Thyroid gland (tissue), 4 donors: ENCODE measurements around the gene KLHL8. TPM values are rescaled to one million over a fixed set of nuclear protein-coding genes. Genes with fewer than 3 reads are reported as not detected.

ENCODE experiments used
- DNase-seq, 2 donors: peaks; one replicate each; pipeline ENCODE4 v3.0.0-alpha.2; 2019
- H3K27ac ChIP-seq, 3 donors: fragments of 200-600 bp; sonication (generic); 1 replicate in 2 of 3; 2 replicates in 1 of 3; pipeline ENCODE4 v1.5.1; 2016 to 2019; ENCODE audit warnings: mild to moderate bottlenecking in 1 of 3, moderate library complexity in 1 of 3
- H3K27me3 ChIP-seq: fragments of 200-600 bp; sonication (generic); one replicate; pipeline ENCODE4 v1.5.1; 2019
- H3K36me3 ChIP-seq, 2 donors: fragments of 200-600 bp; sonication (generic); one replicate each; pipeline ENCODE4 v1.5.1; 2016 to 2019
- H3K4me1 ChIP-seq, 2 donors: fragments of 200-600 bp; sonication (generic); one replicate each; pipeline ENCODE4 v1.5.1; 2017 to 2019
- H3K4me3 ChIP-seq, 3 donors: fragments of 200-600 bp; sonication (generic); replicated peaks in 1 of 3; 1 replicate in 2 of 3; 2 replicates in 1 of 3; pipeline ENCODE4 v1.5.1; 2016; ENCODE audit warnings: mild to moderate bottlenecking in 1 of 3
- H3K9me3 ChIP-seq: fragments of 200-600 bp; sonication (generic); one replicate; pipeline ENCODE4 v1.5.1; 2017
- CTCF ChIP-seq, 6 experiments: fragments of 200-600 bp in 3 of 6; fragments of 450-650 bp in 3 of 6; sonication (generic) in 3 of 6; IDR thresholded peaks; one replicate each; pipeline ENCODE4 v1.5.1; 2016 to 2019; ENCODE audit warnings: antibody characterized with exemption in 6 of 6, mild to moderate bottlenecking in 2 of 6, inconsistent platforms in 1 of 6, moderate library complexity in 1 of 6
- POLR2A ChIP-seq, 2 donors: fragments of 450-650 bp; IDR thresholded peaks; one replicate each; pipeline ENCODE4 v1.6.1; 2017; ENCODE audit warnings: antibody characterized with exemption in 2 of 2, mild to moderate bottlenecking in 2 of 2, moderate library complexity in 1 of 2
- WGBS, 2 donors: methylation state at CpG; one replicate each; pipeline ENCODE4 v1.1.5; 2017; 5-methylcytosine and 5-hydroxymethylcytosine counted together
- intact Hi-C: fragments of 100-400 bp; cut with DNase I; formaldehyde crosslinking; loops from one replicate; pipeline ENCODE4 v1.15.1; 2023
- total RNA-seq, 4 donors: library from RNA; depleted of rRNA; stranded (reverse); fragments of >200 nt; gene quantifications; one replicate each; pipeline ENCODE4 v1.2.3, GENCODE V29; 2016

KLHL8 gene
- total RNA-seq, 4 donors from 2014 or later, result 24.1 to 32.8 (median 27.9) TPM

GRCh38 chr4:87250294-87250693, 29.9 kb upstream of the KLHL8 start:
- intact Hi-C loops, result no loop called here
- Histone ChIP-seq H3K27ac (peak overlapping the region in 1 of 3 donors; percentile 0), H3K4me1 (peaks cover 0 to 6% of the 10 kb centered on the region in 2 donors), H3K36me3 (no peaks in the 10 kb centered on the region), H3K27me3 (no peaks in the 10 kb centered on the region), H3K9me3 (no peaks in the 10 kb centered on the region), H3K4me3 (no peak overlapping the region)
- 84 to 90% methylated on average over 5 of the region's 5 CpGs for WGBS, 2 donors
- TF ChIP-seq CTCF (IDR thresholded peaks at IDR 0.05) (no peak), POLR2A (IDR thresholded peaks at IDR 0.05) (no peak)
- no peak for DNase-seq

- Histone ChIP-seq H3K27ac (no peak overlapping the region), H3K4me1 (peaks cover 0 to 6% of the 10 kb centered on the region in 2 donors), H3K9me3 (no peaks in the 10 kb centered on the region), H3K27me3 (no peaks in the 10 kb centered on the region), H3K36me3 (no peaks in the 10 kb centered on the region), H3K4me3 (no peak overlapping the region)
- no peak for TF ChIP-seq CTCF (IDR thresholded peaks at IDR 0.05)
- no peak for TF ChIP-seq POLR2A (IDR thresholded peaks at IDR 0.05)
- 45 to 58% methylated on average over 2 of the region's 2 CpGs for WGBS, 2 donors
- no peak for DNase-seq
- intact Hi-C loops, result no loop called here
Observed at GRCh38 chr4:87249332-87250019, 29.1 kb upstream of the KLHL8 start.

GRCh38 chr4:87243426-87244053, 23.1 kb upstream of the KLHL8 start:
- no peaks in the 10 kb centered on the region for H3K9me3 ChIP-seq

GRCh38 chr4:87241336-87241735, 20.9 kb upstream of the KLHL8 start:
- peaks cover 6 to 19% of the 10 kb centered on the region in 2 donors for H3K4me1 ChIP-seq
- no peaks in the 10 kb centered on the region for H3K9me3 ChIP-seq
- intact Hi-C loops, result no loop called here
- H3K27me3 ChIP-seq, result no peaks in the 10 kb centered on the region
- H3K27ac ChIP-seq, result no peak overlapping the region
- no peak overlapping the region for H3K4me3 ChIP-seq
- no peaks in the 10 kb centered on the region for H3K36me3 ChIP-seq
- TF ChIP-seq POLR2A (IDR thresholded peaks at IDR 0.05) (no peak), CTCF (IDR thresholded peaks at IDR 0.05) (no peak)
- 47 to 69% methylated on average over 1 of the region's 1 CpG for WGBS, 2 donors
- DNase-seq, result no peak

More at GRCh38 chr4:87243426-87244053, 23.1 kb upstream of the KLHL8 start:
- no peak for DNase-seq
- no peak overlapping the region for H3K27ac ChIP-seq
- H3K4me1 ChIP-seq, result peaks cover 6 to 19% of the 10 kb centered on the region in 2 donors
- H3K36me3 ChIP-seq, result no peaks in the 10 kb centered on the region
- intact Hi-C loops, result no loop called here
- no peak overlapping the region for H3K4me3 ChIP-seq
- WGBS, 2 donors, result 96 to 97% methylated on average over 2 of the region's 2 CpGs
- no peak for TF ChIP-seq CTCF (IDR thresholded peaks at IDR 0.05)
- no peak for TF ChIP-seq POLR2A (IDR thresholded peaks at IDR 0.05)
- no peaks in the 10 kb centered on the region for H3K27me3 ChIP-seq

GRCh38 chr4:87240341-87240740, 19.9 kb upstream of the KLHL8 start:
- Histone ChIP-seq H3K4me3 (no peak overlapping the region), H3K9me3 (no peaks in the 10 kb centered on the region), H3K27ac (peak overlapping the region in 2 of 3 donors; percentile 11 to 50), H3K36me3 (no peaks in the 10 kb centered on the region), H3K27me3 (no peaks in the 10 kb centered on the region), H3K4me1 (peaks cover 6 to 19% of the 10 kb centered on the region in 2 donors)
- TF ChIP-seq POLR2A (IDR thresholded peaks at IDR 0.05), result no peak
- TF ChIP-seq CTCF (IDR thresholded peaks at IDR 0.05), result no peak
- intact Hi-C loops, result no loop called here
- 3 to 7% methylated on average over 1 of the region's 1 CpG for WGBS, 2 donors
- DNase-seq, result no peak
